Gastrocnemius medialis (tissue), 4 donors: Measurements from ENCODE around the gene PLCG1. TPM values are rescaled to one million over a fixed set of nuclear protein-coding genes. Genes with fewer than 3 reads are reported as not detected.

ENCODE experiments used
- ATAC-seq, 2 donors: fragments of 150-250 bp; one replicate each; pipeline ENCODE4 v1.9.1; 2016
- DNase-seq, 2 donors: peaks; one replicate each; pipeline ENCODE4 v3.0.0-alpha.2; 2019
- H3K27ac ChIP-seq, 4 donors: fragments of 200-600 bp; sonication (generic); 1 replicate in 1 of 4; 2 replicates in 3 of 4; pipeline ENCODE4 v1.5.1; 2016 to 2018; ENCODE audit warnings: mild to moderate bottlenecking in 2 of 4, moderate library complexity in 1 of 4
- H3K27me3 ChIP-seq, 3 donors: fragments of 200-600 bp; sonication (generic) in 2 of 3; 1 replicate in 1 of 3; 2 replicates in 2 of 3; pipeline versions ENCODE4 v1.5.1 to v1.6.0; 2016 to 2019; ENCODE audit warnings: mild to moderate bottlenecking in 1 of 3, moderate library complexity in 1 of 3
- H3K36me3 ChIP-seq, 2 donors: fragments of 200-600 bp; sonication (generic) in 1 of 2; one replicate each; pipeline ENCODE4 v1.5.1; 2017 to 2018
- H3K4me1 ChIP-seq, 2 donors: fragments of 200-600 bp; sonication (generic) in 1 of 2; one replicate each; pipeline ENCODE4 v1.5.1; 2016 to 2017; ENCODE audit warnings: mild to moderate bottlenecking in 2 of 2
- H3K4me3 ChIP-seq, 4 donors: fragments of 200-600 bp; sonication (generic) in 3 of 4; 1 replicate in 1 of 4; 2 replicates in 3 of 4; pipeline ENCODE4 v1.5.1; 2016 to 2019; ENCODE audit warnings: mild to moderate bottlenecking in 2 of 4
- H3K9me3 ChIP-seq, 3 donors: fragments of 200-600 bp; sonication (generic) in 2 of 3; 1 replicate in 1 of 3; 2 replicates in 2 of 3; pipeline ENCODE4 v1.5.1; 2016 to 2019
- CTCF ChIP-seq, 5 experiments: fragments of 450-650 bp in 3 of 5; fragments of 200-600 bp in 2 of 5; sonication (generic) in 2 of 5; IDR thresholded peaks in 4 of 5; conservative IDR thresholded peaks in 1 of 5; 1 replicate in 4 of 5; 2 replicates in 1 of 5; pipeline ENCODE4 v1.5.1; 2016 to 2019; ENCODE audit warnings: antibody characterized with exemption in 5 of 5, mild to moderate bottlenecking in 3 of 5, moderate library complexity in 3 of 5
- POLR2A ChIP-seq, 2 donors: fragments of 450-650 bp; IDR thresholded peaks; one replicate each; pipeline ENCODE4 v1.6.1; 2017; ENCODE audit warnings: antibody characterized with exemption in 2 of 2, mild to moderate bottlenecking in 2 of 2, moderate library complexity in 2 of 2
- in situ Hi-C, 4 donors: fragments of 200-750 bp; cut with MboI; loops; one replicate each; pipeline versions ENCODE4 v1.15.0 to v1.8.0; 2017; ENCODE audit warnings: low sequenced_read_pairs in 4 of 4
- intact Hi-C: fragments of 100-400 bp; cut with DNase I; formaldehyde crosslinking; loops from one replicate; pipeline ENCODE4 v1.15.1; 2023; ENCODE audit warnings: low total_unique reads
- total RNA-seq, 4 donors: library from RNA; depleted of rRNA; stranded (reverse); fragments of >200 nt; gene quantifications; one replicate each; pipeline versions ENCODE4 v1.1.0 to v1.2.3, GENCODE V29; 2016

Gene PLCG1
- total RNA-seq, 4 donors from 2014 or later, result 19.9 to 58.0 (median 35.0) TPM

GRCh38 chr20:41204304-41205265 lies 67.2 kb downstream of the PLCG1 start:
- peaks cover 0 to 3% of the 10 kb centered on the region in 2 donors for H3K4me1 ChIP-seq
- peaks cover 0 to 20% of the 10 kb centered on the region in 2 donors for H3K36me3 ChIP-seq
- ATAC-seq (no peak), DNase-seq (no peak)
- no peak overlapping the region for H3K27ac ChIP-seq
- intact Hi-C loops, result no loop called here
- in situ Hi-C loops, result no loop called here
- no peak overlapping the region for H3K4me3 ChIP-seq
- H3K9me3 ChIP-seq, result no peaks in the 10 kb centered on the region
- no peaks in the 10 kb centered on the region for H3K27me3 ChIP-seq
- TF ChIP-seq POLR2A (IDR thresholded peaks at IDR 0.05) (no peak), CTCF (IDR thresholded peaks at IDR 0.05 in 4 of 5, conservative IDR thresholded peaks at IDR 0.05 in 1 of 5) (no peak)

- Histone ChIP-seq H3K27ac (no peak overlapping the region), H3K4me3 (no peak overlapping the region), H3K36me3 (peaks cover 0 to 19% of the 10 kb centered on the region in 2 donors), H3K9me3 (no peaks in the 10 kb centered on the region), H3K27me3 (no peaks in the 10 kb centered on the region), H3K4me1 (peaks cover 0 to 3% of the 10 kb centered on the region in 2 donors)
- DNase-seq, result no peak
- no peak for ATAC-seq
- TF ChIP-seq CTCF (IDR thresholded peaks at IDR 0.05 in 4 of 5, conservative IDR thresholded peaks at IDR 0.05 in 1 of 5) (no peak), POLR2A (IDR thresholded peaks at IDR 0.05) (no peak)
- in situ Hi-C loops (no loop called here), intact Hi-C loops (no loop called here)
Measured at GRCh38 chr20:41205313-41205712, 68.0 kb downstream of the PLCG1 start.

GRCh38 chr20:41213150-41213820 lies 75.9 kb downstream of the PLCG1 start:
- ATAC-seq (peak; percentile 58 to 70), DNase-seq (no peak)
- Histone ChIP-seq H3K4me3 (no peak overlapping the region), H3K36me3 (no peaks in the 10 kb centered on the region), H3K4me1 (peaks cover 9% of the 10 kb centered on the region in 2 donors), H3K27me3 (no peaks in the 10 kb centered on the region), H3K27ac (peak overlapping the region in 2 of 4 donors; percentile 0 to 2), H3K9me3 (no peaks in the 10 kb centered on the region)
- intact Hi-C loops, result no loop called here
- in situ Hi-C loops, result no loop called here
- no peak for TF ChIP-seq CTCF (IDR thresholded peaks at IDR 0.05 in 4 of 5, conservative IDR thresholded peaks at IDR 0.05 in 1 of 5)
- TF ChIP-seq POLR2A (IDR thresholded peaks at IDR 0.05), result no peak

GRCh38 chr20:41214202-41214601 lies 76.9 kb downstream of the PLCG1 start:
- in situ Hi-C loops, result no loop called here
- no peak overlapping the region for H3K27ac ChIP-seq
- H3K36me3 ChIP-seq, result no peaks in the 10 kb centered on the region
- TF ChIP-seq POLR2A (IDR thresholded peaks at IDR 0.05) (no peak), CTCF (IDR thresholded peaks at IDR 0.05 in 4 of 5, conservative IDR thresholded peaks at IDR 0.05 in 1 of 5) (no peak)
- H3K4me1 ChIP-seq, result peaks cover 9% of the 10 kb centered on the region in 2 donors
- no peaks in the 10 kb centered on the region for H3K27me3 ChIP-seq
- intact Hi-C loops, result no loop called here
- no peak for ATAC-seq
- no peak for DNase-seq
- H3K9me3 ChIP-seq, result no peaks in the 10 kb centered on the region
- H3K4me3 ChIP-seq, result no peak overlapping the region
